Endothelial cell of umbilical vein (primary cell): ENCODE measurements around the gene YAP1. TPM values are rescaled to one million over a fixed set of nuclear protein-coding genes. Genes with fewer than 3 reads are reported as not detected.

Experiments used
- BruUV-seq: library from RNA; stranded (reverse); fragments of 400-500 nt; replicated peaks from 2 replicates; lab custom pipeline; 2021; lab: Mats Ljungman, UMichigan
- CTCF ChIA-PET: fragments of 300-600, 350-600 bp; sonication (Branson Sonifier 250); formaldehyde crosslinking; loops from one replicate; lab custom pipeline; 2021; ENCODE audit warnings: antibody characterized with exemption, inconsistent platforms; lab: Charles Lee
- POLR2A ChIA-PET: fragments of 300-600, 350-600 bp; sonication (Branson Sonifier 250); formaldehyde crosslinking; loops from one replicate; lab custom pipeline; 2021; ENCODE audit warnings: antibody characterized with exemption, inconsistent platforms; lab: Charles Lee
- DNase-seq: peaks from one replicate; pipeline ENCODE4 v3.0.0-alpha.2; 2011; ENCODE audit warnings: low read depth, low spot score
- FAIRE-seq: peaks from 2 replicates; lab custom pipeline; 2011; peaks lifted over from hg19 to GRCh38; lab: Jason Lieb, UNC
- H2AFZ ChIP-seq: 2 replicates; pipeline ENCODE4 v1.6.0; 2012; ENCODE audit warnings: low read depth, low read length, control low read depth, inconsistent platforms
- H3K27ac ChIP-seq: 2 replicates; pipeline ENCODE4 v1.5.1; 2011; ENCODE audit warnings: low read depth, mild to moderate bottlenecking, control low read depth, low read length, moderate library complexity; ENCODE audit not compliant: insufficient read depth
- H3K27me3 ChIP-seq, 2 experiments: 2 replicates each; pipeline versions ENCODE4 v1.6.0 to v1.6.1; 2011; ENCODE audit warnings: low read length in 2 of 2, mixed read lengths in 1 of 2; ENCODE audit not compliant: control insufficient read depth in 2 of 2, insufficient read depth in 2 of 2
- H3K36me3 ChIP-seq, 2 experiments: 2 replicates in 1 of 2; 3 replicates in 1 of 2; pipeline ENCODE4 v1.5.1; 2011; ENCODE audit warnings: low read length in 2 of 2, mild to moderate bottlenecking in 1 of 2, moderate library complexity in 1 of 2; ENCODE audit not compliant: control insufficient read depth in 2 of 2, insufficient read depth in 2 of 2; ENCODE audit errors: extremely low read depth in 1 of 2
- H3K4me1 ChIP-seq: 3 replicates; pipeline ENCODE4 v1.5.1; 2011; ENCODE audit warnings: mild to moderate bottlenecking, low read length; ENCODE audit not compliant: control insufficient read depth, insufficient read depth; ENCODE audit errors: extremely low read depth
- H3K4me2 ChIP-seq: 2 replicates; pipeline ENCODE4 v1.6.1; 2011; ENCODE audit warnings: low read length, control low read depth, mixed read lengths; ENCODE audit not compliant: insufficient read depth
- H3K4me3 ChIP-seq, 3 experiments: fragments of 200-600 bp in 1 of 3; sonication (generic), shearing (Covaris generic) in 1 of 3; replicated peaks in 1 of 3; 2 replicates each; pipeline ENCODE4 v1.5.1; 2011 to 2016; ENCODE audit warnings: control low read depth in 3 of 3, low read length in 3 of 3, mild to moderate bottlenecking in 2 of 3, inconsistent platforms in 1 of 3, low read depth in 1 of 3, moderate library complexity in 1 of 3; ENCODE audit not compliant: insufficient read depth in 1 of 3
- H3K79me2 ChIP-seq: 2 replicates; pipeline ENCODE4 v1.6.0; 2012; ENCODE audit warnings: low read length, inconsistent platforms; ENCODE audit not compliant: control insufficient read depth, insufficient read depth
- H3K9ac ChIP-seq: replicated peaks from 2 replicates; pipeline ENCODE3; 2011; ENCODE audit warnings: low read length, control low read depth; ENCODE audit not compliant: insufficient read depth; ENCODE audit errors: extremely low read depth
- H3K9me1 ChIP-seq: replicated peaks from 3 replicates; pipeline ENCODE4 v1.6.0; 2011; ENCODE audit warnings: mild to moderate bottlenecking, low read length; ENCODE audit not compliant: control insufficient read depth, insufficient read depth; ENCODE audit errors: extremely low read depth
- H3K9me3 ChIP-seq: replicated peaks from 2 replicates; pipeline ENCODE4 v1.5.1; 2012; ENCODE audit warnings: low read length, inconsistent platforms; ENCODE audit not compliant: control insufficient read depth, insufficient read depth
- H4K20me1 ChIP-seq: replicated peaks from 2 replicates; pipeline ENCODE3; 2011; ENCODE audit warnings: mild to moderate bottlenecking, low read length; ENCODE audit not compliant: control insufficient read depth, insufficient read depth; ENCODE audit errors: extremely low read depth
- CTCF ChIP-seq, 2 donors: IDR thresholded peaks; 1 replicate in 1 of 2; 2 replicates in 1 of 2; pipeline ENCODE4 v1.5.1; 2011; ENCODE audit warnings: low read length in 2 of 2, mild to moderate bottlenecking in 2 of 2, moderate library complexity in 2 of 2, control low read depth in 1 of 2, inconsistent platforms in 1 of 2, low read depth in 1 of 2; ENCODE audit not compliant: insufficient read depth in 1 of 2; ENCODE audit errors: extremely low read depth in 1 of 2
- EZH2 ChIP-seq: IDR thresholded peaks from 2 replicates; pipeline ENCODE4 v1.6.1; 2012; ENCODE audit warnings: borderline replicate concordance, low read depth, mild to moderate bottlenecking, moderate library complexity, low read length, inconsistent platforms; ENCODE audit not compliant: severe bottlenecking
- FOS ChIP-seq: IDR thresholded peaks from 2 replicates; pipeline ENCODE4 v1.6.1; 2011; ENCODE audit warnings: mild to moderate bottlenecking, low read length, moderate library complexity, borderline replicate concordance; ENCODE audit not compliant: insufficient read depth
- GATA2 ChIP-seq: IDR thresholded peaks from 2 replicates; pipeline ENCODE4 v1.7.0; 2011; ENCODE audit warnings: low read depth, mild to moderate bottlenecking, moderate library complexity, mixed read lengths, low read length; ENCODE audit not compliant: insufficient read length, insufficient read depth
- JUN ChIP-seq: IDR thresholded peaks from 2 replicates; pipeline ENCODE4 v1.6.1; 2011; ENCODE audit warnings: borderline replicate concordance, low read depth; ENCODE audit not compliant: insufficient read length, insufficient read depth
- MAX ChIP-seq: IDR thresholded peaks from 2 replicates; pipeline ENCODE4 v1.6.1; 2011; ENCODE audit not compliant: insufficient read depth, insufficient read length
- MYC ChIP-seq: IDR thresholded peaks from one replicate; pipeline ENCODE4 v1.6.1; 2011; ENCODE audit warnings: mild to moderate bottlenecking, low read depth, low read length
- POLR2A ChIP-seq: IDR thresholded peaks from 2 replicates; pipeline ENCODE4 v1.6.1; 2012; ENCODE audit warnings: low read depth, mild to moderate bottlenecking, control low read depth, low read length
- POLR2AphosphoS5 ChIP-seq: IDR thresholded peaks from 2 replicates; pipeline ENCODE4 v1.6.1; 2012; ENCODE audit warnings: low read depth, mild to moderate bottlenecking, control low read depth, low read length, moderate library complexity; ENCODE audit not compliant: insufficient read depth
- dilution Hi-C: fragments of 300-500 bp; cut with MboI; formaldehyde crosslinking; loops from one replicate; pipeline ENCODE4 v1.15.0; 2019; ENCODE audit warnings: low sequenced_read_pairs; ENCODE audit not compliant: extremely low pct_ligation_motif_present
- intact Hi-C: fragments of 100-400 bp; cut with micrococcal nuclease; formaldehyde crosslinking; loops from one replicate; pipeline ENCODE4 v1.10.0; 2022
- polyA plus RNA-seq, 4 experiments: library from polyadenylated mRNA; depleted of rRNA in 3 of 4; stranded (reverse) in 3 of 4; unstranded in 1 of 4; fragments of >200 nt; gene quantifications; 2 replicates each; pipeline versions ENCODE4 v1.2.1 to v1.2.3, GENCODE V29; 2011 to 2012; ENCODE audit warnings: missing spikeins in 1 of 4
- total RNA-seq: library from RNA; stranded (reverse); gene quantifications from 2 replicates; pipeline ENCODE4 v1.2.3, GENCODE V29; 2021

The YAP1 gene
- total and polyA plus RNA-seq, 2 donors (not counting 3 experiments of a cell fraction or from before 2014, with no cell fraction given) = 32.6 to 48.9 TPM

GRCh38 chr11:102230911-102231310 is 120.7 kb downstream of the YAP1 start:
- Histone ChIP-seq H4K20me1 (no peaks in the 10 kb centered on the region), H3K79me2 (no peaks in the 10 kb centered on the region), H3K27me3 (no peaks in the 10 kb centered on the region), H3K9ac (no peak overlapping the region), H3K9me3 (no peaks in the 10 kb centered on the region), H3K4me2 (no peak overlapping the region), H3K4me1 (peaks cover 15% of the 10 kb centered on the region), H3K36me3 (peaks cover 0 to 5% of the 10 kb centered on the region in 2 experiments), H3K4me3 (no peak overlapping the region), H2AFZ (no peak overlapping the region), H3K27ac (no peak overlapping the region), H3K9me1 (no peaks in the 10 kb centered on the region)
- TF ChIP-seq JUN (no peak), EZH2 (no peak), POLR2A (no peak), FOS (no peak), CTCF (IDR thresholded peaks at IDR 0.05; ENCODE audit: extremely low read depth in 1 of 2, insufficient read depth in 1 of 2, low read depth in 1 of 2, low read length in 2 of 2) (no peak), GATA2 (no peak), POLR2AphosphoS5 (no peak), MAX (no peak), MYC (no peak)
- dilution Hi-C loops (no loop called here), intact Hi-C loops (no loop called here)
- BruUV-seq = no TSS peak
- FAIRE-seq = no peak
- CTCF ChIA-PET = interaction anchor here (1.3 to 1.7 kb wide), 2 partner anchors 9 to 22 kb away, joined by 3 to 4 read pairs; no protein-coding TSS in a partner anchor
- DNase-seq = no peak
- POLR2A ChIA-PET = no interaction called here
